ENCODE results near the gene ATG14.
"Not testable (repeated sequence)": the region's sequence is repeated elsewhere in the genome, so short reads cannot be mapped to it uniquely, and the experiment has no call there.

The ATG14 gene

DNA sequence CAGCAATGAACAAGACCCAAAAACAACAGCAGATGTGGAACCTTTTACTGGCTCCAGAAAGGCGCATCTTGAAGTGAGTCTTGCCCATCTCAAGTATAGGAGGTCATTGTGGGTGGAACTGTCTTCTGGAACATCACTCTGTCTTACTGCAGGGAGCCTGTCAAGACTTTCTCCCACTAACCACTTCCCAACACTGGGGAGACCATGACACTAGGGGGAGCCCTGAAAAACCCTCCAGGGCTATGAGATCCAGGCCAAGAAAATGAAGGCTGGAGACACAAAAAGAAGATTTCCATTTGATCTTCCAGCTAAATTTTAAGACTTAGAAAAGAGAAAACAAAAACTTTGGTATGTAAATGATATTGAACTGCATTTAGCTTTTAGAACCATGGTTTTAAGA lies 13.5 kb upstream of the ATG14 start:
- ATAC-seq, result no peak

DNA sequence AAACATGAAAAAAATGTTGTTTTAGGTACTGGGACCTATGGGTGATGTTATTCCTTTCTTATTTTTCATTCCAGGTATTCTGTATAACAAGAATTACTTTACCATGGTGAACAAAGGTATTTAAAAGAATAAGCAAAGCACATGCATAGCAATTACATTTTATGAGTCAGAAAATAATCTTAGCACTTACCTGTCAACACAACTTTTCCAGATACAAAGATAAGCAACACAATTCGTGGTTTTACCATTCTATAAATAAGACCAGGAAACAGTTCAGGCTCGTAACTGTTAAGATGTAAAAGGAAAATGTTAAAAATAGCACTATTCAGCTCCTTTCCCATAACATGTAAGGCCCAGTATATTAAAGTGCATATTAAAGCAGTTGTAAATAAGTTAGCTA lies 12.3 kb upstream of the ATG14 start:
- ATAC-seq, result no peak
- TF ChIP-seq, protein P1, sequence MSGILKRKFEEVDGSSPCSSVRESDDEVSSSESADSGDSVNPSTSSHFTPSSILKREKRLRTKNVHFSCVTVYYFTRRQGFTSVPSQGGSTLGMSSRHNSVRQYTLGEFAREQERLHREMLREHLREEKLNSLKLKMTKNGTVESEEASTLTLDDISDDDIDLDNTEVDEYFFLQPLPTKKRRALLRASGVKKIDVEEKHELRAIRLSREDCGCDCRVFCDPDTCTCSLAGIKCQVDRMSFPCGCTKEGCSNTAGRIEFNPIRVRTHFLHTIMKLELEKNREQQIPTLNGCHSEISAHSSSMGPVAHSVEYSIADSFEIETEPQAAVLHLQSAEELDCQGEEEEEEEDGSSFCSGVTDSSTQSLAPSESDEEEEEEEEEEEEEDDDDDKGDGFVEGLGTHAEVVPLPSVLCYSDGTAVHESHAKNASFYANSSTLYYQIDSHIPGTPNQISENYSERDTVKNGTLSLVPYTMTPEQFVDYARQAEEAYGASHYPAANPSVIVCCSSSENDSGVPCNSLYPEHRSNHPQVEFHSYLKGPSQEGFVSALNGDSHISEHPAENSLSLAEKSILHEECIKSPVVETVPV (CRISPR knock-in tag; IDR thresholded peaks at IDR 0.05), result no peak
- no peak for TF ChIP-seq RARB (CRISPR knock-in tag; IDR thresholded peaks at IDR 0.05)
- no peak for TF ChIP-seq ZNF8 (CRISPR knock-in tag; IDR thresholded peaks at IDR 0.05)
- no peak for TF ChIP-seq BACH2 (CRISPR knock-in tag; IDR thresholded peaks at IDR 0.05; ENCODE audit: borderline replicate concordance)
- TF ChIP-seq ZFP30 (CRISPR knock-in tag; IDR thresholded peaks at IDR 0.05), result no peak
- TF ChIP-seq, protein P2, sequence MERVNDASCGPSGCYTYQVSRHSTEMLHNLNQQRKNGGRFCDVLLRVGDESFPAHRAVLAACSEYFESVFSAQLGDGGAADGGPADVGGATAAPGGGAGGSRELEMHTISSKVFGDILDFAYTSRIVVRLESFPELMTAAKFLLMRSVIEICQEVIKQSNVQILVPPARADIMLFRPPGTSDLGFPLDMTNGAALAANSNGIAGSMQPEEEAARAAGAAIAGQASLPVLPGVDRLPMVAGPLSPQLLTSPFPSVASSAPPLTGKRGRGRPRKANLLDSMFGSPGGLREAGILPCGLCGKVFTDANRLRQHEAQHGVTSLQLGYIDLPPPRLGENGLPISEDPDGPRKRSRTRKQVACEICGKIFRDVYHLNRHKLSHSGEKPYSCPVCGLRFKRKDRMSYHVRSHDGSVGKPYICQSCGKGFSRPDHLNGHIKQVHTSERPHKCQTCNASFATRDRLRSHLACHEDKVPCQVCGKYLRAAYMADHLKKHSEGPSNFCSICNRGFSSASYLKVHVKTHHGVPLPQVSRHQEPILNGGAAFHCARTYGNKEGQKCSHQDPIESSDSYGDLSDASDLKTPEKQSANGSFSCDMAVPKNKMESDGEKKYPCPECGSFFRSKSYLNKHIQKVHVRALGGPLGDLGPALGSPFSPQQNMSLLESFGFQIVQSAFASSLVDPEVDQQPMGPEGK (CRISPR knock-in tag; IDR thresholded peaks at IDR 0.05; ENCODE audit: borderline replicate concordance), result no peak

More for the DNA sequence above, 13.5 kb upstream of the ATG14 start:
- no peak for TF ChIP-seq GLIS3 (CRISPR knock-in tag; IDR thresholded peaks at IDR 0.05)
- TF ChIP-seq TCF4 (CRISPR knock-in tag; IDR thresholded peaks at IDR 0.05; ENCODE audit: borderline replicate concordance), result no peak
- TF ChIP-seq, protein P2 (CRISPR knock-in tag; IDR thresholded peaks at IDR 0.05; ENCODE audit: borderline replicate concordance), result no peak
- TF ChIP-seq, protein P3, sequence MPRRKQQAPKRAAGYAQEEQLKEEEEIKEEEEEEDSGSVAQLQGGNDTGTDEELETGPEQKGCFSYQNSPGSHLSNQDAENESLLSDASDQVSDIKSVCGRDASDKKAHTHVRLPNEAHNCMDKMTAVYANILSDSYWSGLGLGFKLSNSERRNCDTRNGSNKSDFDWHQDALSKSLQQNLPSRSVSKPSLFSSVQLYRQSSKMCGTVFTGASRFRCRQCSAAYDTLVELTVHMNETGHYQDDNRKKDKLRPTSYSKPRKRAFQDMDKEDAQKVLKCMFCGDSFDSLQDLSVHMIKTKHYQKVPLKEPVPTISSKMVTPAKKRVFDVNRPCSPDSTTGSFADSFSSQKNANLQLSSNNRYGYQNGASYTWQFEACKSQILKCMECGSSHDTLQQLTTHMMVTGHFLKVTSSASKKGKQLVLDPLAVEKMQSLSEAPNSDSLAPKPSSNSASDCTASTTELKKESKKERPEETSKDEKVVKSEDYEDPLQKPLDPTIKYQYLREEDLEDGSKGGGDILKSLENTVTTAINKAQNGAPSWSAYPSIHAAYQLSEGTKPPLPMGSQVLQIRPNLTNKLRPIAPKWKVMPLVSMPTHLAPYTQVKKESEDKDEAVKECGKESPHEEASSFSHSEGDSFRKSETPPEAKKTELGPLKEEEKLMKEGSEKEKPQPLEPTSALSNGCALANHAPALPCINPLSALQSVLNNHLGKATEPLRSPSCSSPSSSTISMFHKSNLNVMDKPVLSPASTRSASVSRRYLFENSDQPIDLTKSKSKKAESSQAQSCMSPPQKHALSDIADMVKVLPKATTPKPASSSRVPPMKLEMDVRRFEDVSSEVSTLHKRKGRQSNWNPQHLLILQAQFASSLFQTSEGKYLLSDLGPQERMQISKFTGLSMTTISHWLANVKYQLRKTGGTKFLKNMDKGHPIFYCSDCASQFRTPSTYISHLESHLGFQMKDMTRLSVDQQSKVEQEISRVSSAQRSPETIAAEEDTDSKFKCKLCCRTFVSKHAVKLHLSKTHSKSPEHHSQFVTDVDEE (CRISPR knock-in tag; IDR thresholded peaks at IDR 0.05), result no peak
- TF ChIP-seq ZFP3 (CRISPR knock-in tag; IDR thresholded peaks at IDR 0.05), result no peak
- TF ChIP-seq, protein P4, sequence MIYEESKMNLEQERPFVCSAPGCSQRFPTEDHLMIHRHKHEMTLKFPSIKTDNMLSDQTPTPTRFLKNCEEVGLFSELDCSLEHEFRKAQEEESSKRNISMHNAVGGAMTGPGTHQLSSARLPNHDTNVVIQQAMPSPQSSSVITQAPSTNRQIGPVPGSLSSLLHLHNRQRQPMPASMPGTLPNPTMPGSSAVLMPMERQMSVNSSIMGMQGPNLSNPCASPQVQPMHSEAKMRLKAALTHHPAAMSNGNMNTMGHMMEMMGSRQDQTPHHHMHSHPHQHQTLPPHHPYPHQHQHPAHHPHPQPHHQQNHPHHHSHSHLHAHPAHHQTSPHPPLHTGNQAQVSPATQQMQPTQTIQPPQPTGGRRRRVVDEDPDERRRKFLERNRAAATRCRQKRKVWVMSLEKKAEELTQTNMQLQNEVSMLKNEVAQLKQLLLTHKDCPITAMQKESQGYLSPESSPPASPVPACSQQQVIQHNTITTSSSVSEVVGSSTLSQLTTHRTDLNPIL (CRISPR knock-in tag; IDR thresholded peaks at IDR 0.05; ENCODE audit: low read depth), result no peak
- TF ChIP-seq TOX (CRISPR knock-in tag; IDR thresholded peaks at IDR 0.05; ENCODE audit: borderline replicate concordance), result no peak

DNA sequence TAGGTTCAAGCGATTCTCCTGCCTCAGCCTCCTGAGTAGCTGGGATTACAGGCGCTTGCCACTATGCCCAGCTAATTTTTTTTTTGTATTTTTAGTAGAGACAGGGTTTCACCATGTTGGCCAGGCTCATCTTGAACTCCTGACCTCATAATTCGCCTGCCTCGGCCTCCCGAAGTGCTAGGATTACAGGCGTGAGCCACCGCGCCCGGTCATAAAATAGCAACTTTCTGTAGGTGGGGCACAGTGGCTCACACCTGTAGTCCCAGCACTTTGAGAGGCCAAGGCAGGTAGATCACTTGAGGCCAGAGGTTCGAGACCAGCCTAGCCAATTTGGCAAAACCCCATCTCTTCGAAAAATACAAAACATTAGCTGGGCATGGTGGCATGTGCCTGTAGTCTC lies 10.7 kb upstream of the ATG14 start:
- ATAC-seq, result not testable (repeated sequence)

DNA sequence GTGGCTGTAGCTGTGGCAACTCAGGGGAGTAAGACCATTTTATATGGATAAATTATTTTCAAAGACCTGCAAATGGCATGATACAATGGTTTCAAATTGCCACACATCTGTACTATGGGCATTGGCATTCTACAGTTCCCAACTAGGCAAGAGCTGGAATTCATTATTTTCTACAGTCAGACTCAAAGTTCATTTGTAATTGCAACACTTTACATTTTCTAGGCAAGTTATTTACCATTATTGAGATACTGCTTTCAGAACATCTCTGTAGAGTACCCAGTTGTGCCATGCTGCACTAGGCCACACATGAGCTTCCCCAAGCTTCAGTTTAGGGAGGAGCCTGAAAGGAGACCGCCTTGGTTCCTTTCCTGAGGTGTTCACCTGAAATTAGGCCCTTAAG lies 8.0 kb upstream of the ATG14 start:
- ATAC-seq, result no peak
- TF ChIP-seq TOX (CRISPR knock-in tag; IDR thresholded peaks at IDR 0.05; ENCODE audit: borderline replicate concordance) (no peak), ISL1 (CRISPR knock-in tag; IDR thresholded peaks at IDR 0.05) (no peak), BACH2 (CRISPR knock-in tag; IDR thresholded peaks at IDR 0.05; ENCODE audit: borderline replicate concordance) (no peak)
- TF ChIP-seq, protein P2 (CRISPR knock-in tag; IDR thresholded peaks at IDR 0.05; ENCODE audit: borderline replicate concordance), result no peak
- TF ChIP-seq, protein P1 (CRISPR knock-in tag; IDR thresholded peaks at IDR 0.05), result no peak

Measured in SK-N-SH treated with all-trans-retinoic acid at 6 μM for 48 hours (cell line).